HG02970 (cell line): ENCODE measurements around the gene UCHL1.

Experiments used
- ATAC-seq: cut with Tn5 transposase; IDR thresholded peaks from one replicate; pipeline ENCODE4 v1.9.1; 2021; ENCODE audit warnings: mild to moderate bottlenecking, moderate library complexity, moderate number of reproducible peaks; ENCODE audit not compliant: unreplicated experiment, low FRiP score

UCHL1 gene

GRCh38 chr4:41256740-41257256 is at the start of gene UCHL1:
TSS of gene UCHL1 (plus strand) at chr4:41256928. CDS start at chr4:41256977, 49 bp downstream.
- no peak for ATAC-seq

- no peak for ATAC-seq
Observed at GRCh38 chr4:41207291-41207831, 49.4 kb upstream of the UCHL1 start.

- no peak for ATAC-seq
Observed at GRCh38 chr4:41209187-41209586, 47.5 kb upstream of the UCHL1 start.

- no peak for ATAC-seq
Observed at GRCh38 chr4:41209901-41210300, 46.8 kb upstream of the UCHL1 start.

GRCh38 chr4:41211951-41212615 is 44.6 kb upstream of the UCHL1 start:
- ATAC-seq: no peak

- ATAC-seq: no peak
Observed at GRCh38 chr4:41212616-41213203, 44.0 kb upstream of the UCHL1 start.

GRCh38 chr4:41213625-41214135 is 43.0 kb upstream of the UCHL1 start:
- ATAC-seq: no peak

GRCh38 chr4:41214136-41214824 is 42.4 kb upstream of the UCHL1 start, which contains the start of gene APBB2:
TSS of gene APBB2 (minus strand) at chr4:41214542. CDS start at chr4:41033254, 181,288 bp downstream.
- peak; percentile 54 for ATAC-seq

- no peak for ATAC-seq
Observed at GRCh38 chr4:41214825-41215146, 41.9 kb upstream of the UCHL1 start.

- no peak for ATAC-seq
Observed at GRCh38 chr4:41215155-41215554, 41.6 kb upstream of the UCHL1 start.

GRCh38 chr4:41215969-41216293 is 40.8 kb upstream of the UCHL1 start:
- ATAC-seq: no peak

- ATAC-seq: no peak
Observed at GRCh38 chr4:41216294-41217019, 40.3 kb upstream of the UCHL1 start.

- no peak for ATAC-seq
Observed at GRCh38 chr4:41217020-41217333, 39.8 kb upstream of the UCHL1 start.

- no peak for ATAC-seq
Observed at GRCh38 chr4:41217374-41217773, 39.4 kb upstream of the UCHL1 start.

GRCh38 chr4:41218703-41219102 is 38.0 kb upstream of the UCHL1 start:
- ATAC-seq: no peak

GRCh38 chr4:41219421-41219950 is 37.2 kb upstream of the UCHL1 start:
- no peak for ATAC-seq

- ATAC-seq: no peak
Observed at GRCh38 chr4:41221850-41222645, 34.7 kb upstream of the UCHL1 start.

GRCh38 chr4:41227902-41228301 is 28.8 kb upstream of the UCHL1 start:
- no peak for ATAC-seq

GRCh38 chr4:41232406-41232805 is 24.3 kb upstream of the UCHL1 start:
- no peak for ATAC-seq

- no peak for ATAC-seq
Observed at GRCh38 chr4:41232856-41233255, 23.9 kb upstream of the UCHL1 start.
